HepG2 (cell line): ENCODE measurements around the gene MACROD2. TPM values are rescaled to one million over a fixed set of nuclear protein-coding genes. Genes with fewer than 3 reads are reported as not detected.

ENCODE experiments used
- ATAC-seq: fragments of 200-7000 bp; cut with Tn5 transposase; 3 replicates; pipeline ENCODE4 v1.9.1; 2020; ENCODE audit warnings: mild to moderate bottlenecking, moderate library complexity
- BruUV-seq: library from RNA; stranded (reverse); fragments of 400-500 nt; replicated peaks from 2 replicates; lab custom pipeline; 2021; lab: Mats Ljungman, UMichigan
- CTCF ChIA-PET: fragments of 300-600 bp; formaldehyde crosslinking; extraction: SDS; loops from one replicate; lab custom pipeline; 2021; ENCODE audit warnings: low total read pairs, inconsistent platforms, low intra/inter-chr PET ratio; lab: Yijun Ruan, JAX
- POLR2A ChIA-PET: fragments of 350-600 bp; sonication (Branson Sonifier 250); formaldehyde crosslinking; loops from one replicate; lab custom pipeline; 2020; ENCODE audit warnings: antibody characterized with exemption, inconsistent platforms; lab: Yijun Ruan, JAX
- DNase-seq: peaks from one replicate; pipeline ENCODE4 v3.0.0-alpha.2; 2015; ENCODE audit warnings: low spot score
- FAIRE-seq: peaks from 3 replicates; lab custom pipeline; 2011; peaks lifted over from hg19 to GRCh38; lab: Jason Lieb, UNC
- H2AFZ ChIP-seq: one replicate; pipeline ENCODE4 v1.6.1; 2011; ENCODE audit warnings: low read length, inconsistent platforms
- H3K27ac ChIP-seq: fragments of 300-600 bp; 3 replicates; pipeline ENCODE4 v1.8.0; 2011; ENCODE audit warnings: mixed run types, mild to moderate bottlenecking, mixed read lengths, low read length, inconsistent platforms; ENCODE audit not compliant: insufficient read depth; ENCODE audit errors: extremely low read length
- H3K27me3 ChIP-seq, 2 experiments: fragments of 200-600 bp in 1 of 2; 2 replicates in 1 of 2; 3 replicates in 1 of 2; pipeline versions ENCODE4 v1.6.0 to v1.8.0; 2011; ENCODE audit warnings: low read length in 2 of 2, mild to moderate bottlenecking in 2 of 2, moderate library complexity in 2 of 2, inconsistent platforms in 1 of 2; ENCODE audit not compliant: insufficient read depth in 2 of 2, control insufficient read depth in 1 of 2
- H3K36me3 ChIP-seq, 2 experiments: fragments of 200-600 bp in 1 of 2; replicated peaks in 1 of 2; 2 replicates in 1 of 2; 3 replicates in 1 of 2; pipeline versions ENCODE4 v1.5.1 to v1.8.0; 2011; ENCODE audit warnings: low read length in 2 of 2, inconsistent platforms in 1 of 2; ENCODE audit not compliant: insufficient read depth in 2 of 2, control insufficient read depth in 1 of 2
- H3K4me1 ChIP-seq: 2 replicates; pipeline ENCODE4 v1.5.1; 2012; ENCODE audit warnings: low read length, inconsistent platforms; ENCODE audit not compliant: insufficient read depth
- H3K4me2 ChIP-seq: 2 replicates; pipeline ENCODE4 v1.6.0; 2011; ENCODE audit warnings: low read depth, low read length, inconsistent platforms
- H3K4me3 ChIP-seq, 3 experiments: fragments of 200-600 bp in 1 of 3; sonication (generic), shearing (Covaris generic) in 1 of 3; replicated peaks in 1 of 3; 2 replicates each; pipeline ENCODE4 v1.5.1; 2011 to 2016; ENCODE audit warnings: low read length in 3 of 3, inconsistent platforms in 2 of 3, low read depth in 2 of 3, mild to moderate bottlenecking in 2 of 3, control low read depth in 1 of 3, mixed read lengths in 1 of 3; ENCODE audit not compliant: insufficient read depth in 1 of 3
- H3K79me2 ChIP-seq: one replicate; pipeline ENCODE4 v1.6.1; 2011; ENCODE audit warnings: low read length, inconsistent platforms; ENCODE audit not compliant: insufficient read depth
- H3K9ac ChIP-seq: 2 replicates; pipeline ENCODE4 v1.6.0; 2011; ENCODE audit warnings: mild to moderate bottlenecking, low read depth, low read length, inconsistent platforms; ENCODE audit not compliant: insufficient read depth
- H3K9me3 ChIP-seq: 2 replicates; pipeline ENCODE4 v1.5.1; 2012; ENCODE audit warnings: mild to moderate bottlenecking, low read length
- H4K20me1 ChIP-seq: 2 replicates; pipeline ENCODE4 v1.6.0; 2011; ENCODE audit warnings: inconsistent platforms, mild to moderate bottlenecking, low read length, moderate library complexity; ENCODE audit not compliant: insufficient read depth
- ADNP ChIP-seq: sonication (generic); formaldehyde crosslinking; IDR thresholded peaks from 2 replicates; pipeline ENCODE4 v1.4.0; 2020; ENCODE audit warnings: missing genetic modification reagents
- CBX1 ChIP-seq: IDR thresholded peaks from one replicate; pipeline ENCODE4 v1.6.1; 2016; ENCODE audit warnings: antibody characterized with exemption, low read depth
- CREBL2 ChIP-seq: sonication (generic); formaldehyde crosslinking; IDR thresholded peaks from 2 replicates; pipeline ENCODE4 v1.8.1; 2023; ENCODE audit warnings: missing genetic modification reagents, mild to moderate bottlenecking, borderline replicate concordance
- DMAP1 ChIP-seq: IDR thresholded peaks from 2 replicates; pipeline ENCODE4 v1.6.1; 2016
- ELF1 ChIP-seq: sonication (generic); formaldehyde crosslinking; IDR thresholded peaks from 2 replicates; pipeline ENCODE4 v1.4.0; 2020; ENCODE audit warnings: missing genetic modification reagents
- FOXM1 ChIP-seq: sonication (generic); formaldehyde crosslinking; IDR thresholded peaks from 2 replicates; pipeline ENCODE4 v1.5.0; 2020; ENCODE audit warnings: missing genetic modification reagents
- HMG20B ChIP-seq: conservative IDR thresholded peaks from 2 replicates; pipeline ENCODE4 v1.6.1; 2016; ENCODE audit warnings: missing genetic modification reagents, missing compliant biosample characterization
- HNF4A ChIP-seq: sonication (generic); formaldehyde crosslinking; IDR thresholded peaks from 2 replicates; pipeline ENCODE4 v1.4.0; 2020; ENCODE audit warnings: missing genetic modification reagents
- MED1 ChIP-seq: sonication (generic); formaldehyde crosslinking; IDR thresholded peaks from 2 replicates; pipeline ENCODE4 v1.4.0; 2020; ENCODE audit warnings: missing genetic modification reagents
- NRL ChIP-seq: sonication (generic); formaldehyde crosslinking; IDR thresholded peaks from 2 replicates; pipeline ENCODE4 v1.5.0; 2020; ENCODE audit warnings: missing genetic modification reagents, mild to moderate bottlenecking, moderate library complexity, borderline replicate concordance
- SMAD3 ChIP-seq: sonication (generic); formaldehyde crosslinking; IDR thresholded peaks from 2 replicates; pipeline ENCODE4 v1.4.0; 2020; ENCODE audit warnings: missing genetic modification reagents
- TCF7 ChIP-seq: sonication (generic); IDR thresholded peaks from 2 replicates; pipeline ENCODE4 v1.6.1; 2016; ENCODE audit warnings: antibody characterized with exemption, low read depth
- ZNF224 ChIP-seq: sonication (generic); formaldehyde crosslinking; IDR thresholded peaks from 2 replicates; pipeline ENCODE4 v1.5.0; 2020; ENCODE audit warnings: mild to moderate bottlenecking, missing genetic modification reagents
- ZNF7 ChIP-seq: IDR thresholded peaks from 2 replicates; pipeline ENCODE4 v1.6.1; 2016; ENCODE audit warnings: missing biosample characterization, missing genetic modification reagents
- WGBS: methylation state at CpG from one replicate; pipeline ENCODE4 v1.1.6; 2017; ENCODE audit warnings: low lambda C conversion rate; 5-methylcytosine and 5-hydroxymethylcytosine counted together
- in situ Hi-C: cut with HindIII; loops from 2 replicates; pipeline ENCODE4 v1.10.0; 2017; ENCODE audit warnings: low pct_unique_long_range_greater_than_20kb; ENCODE audit not compliant: extremely low pct_ligation_motif_present
- intact Hi-C: fragments of 100-400 bp; cut with micrococcal nuclease; formaldehyde crosslinking; loops from one replicate; pipeline ENCODE4 v1.10.0; 2022; ENCODE audit not compliant: unreplicated experiment
- polyA plus RNA-seq, 8 experiments: library from polyadenylated mRNA; depleted of rRNA in 3 of 8; stranded (reverse) in 7 of 8; unstranded in 1 of 8; fragments of >200 nt; fragmentation: Illumina TruSeq in 4 of 8; extraction: Trizol in 4 of 8; gene quantifications; 2 replicates each; pipeline versions ENCODE4 v1.2.1 to v1.2.3, GENCODE V29; 2011 to 2016; ENCODE audit warnings: low read depth in 4 of 8, missing spikeins in 1 of 8, mixed read lengths in 1 of 8; ENCODE audit not compliant: insufficient read depth in 1 of 8
- total RNA-seq, 5 experiments: library from RNA; depleted of rRNA; stranded (reverse); fragments of >200 nt; fragmentation: Illumina TruSeq; extraction: Trizol; gene quantifications; 2 replicates each; pipeline ENCODE4 v1.2.3, GENCODE V29; 2016; ENCODE audit warnings: low read depth in 1 of 5
- TF ChIP-seq, protein P1 (sequence below): sonication (generic); formaldehyde crosslinking; IDR thresholded peaks from 2 replicates; pipeline ENCODE4 v1.8.0; 2022; ENCODE audit warnings: mild to moderate bottlenecking, missing genetic modification reagents, borderline replicate concordance
- TF ChIP-seq, protein P2 (sequence below): IDR thresholded peaks from 2 replicates; pipeline ENCODE4 v1.6.1; 2016; ENCODE audit warnings: missing genetic modification reagents, missing compliant biosample characterization

Gene MACROD2
- total and polyA plus RNA-seq, 2 of the 13 experiments (the other 11 are each of a cell fraction or from before 2014, with no cell fraction given), result 0.13 to 0.51 TPM

DNA sequence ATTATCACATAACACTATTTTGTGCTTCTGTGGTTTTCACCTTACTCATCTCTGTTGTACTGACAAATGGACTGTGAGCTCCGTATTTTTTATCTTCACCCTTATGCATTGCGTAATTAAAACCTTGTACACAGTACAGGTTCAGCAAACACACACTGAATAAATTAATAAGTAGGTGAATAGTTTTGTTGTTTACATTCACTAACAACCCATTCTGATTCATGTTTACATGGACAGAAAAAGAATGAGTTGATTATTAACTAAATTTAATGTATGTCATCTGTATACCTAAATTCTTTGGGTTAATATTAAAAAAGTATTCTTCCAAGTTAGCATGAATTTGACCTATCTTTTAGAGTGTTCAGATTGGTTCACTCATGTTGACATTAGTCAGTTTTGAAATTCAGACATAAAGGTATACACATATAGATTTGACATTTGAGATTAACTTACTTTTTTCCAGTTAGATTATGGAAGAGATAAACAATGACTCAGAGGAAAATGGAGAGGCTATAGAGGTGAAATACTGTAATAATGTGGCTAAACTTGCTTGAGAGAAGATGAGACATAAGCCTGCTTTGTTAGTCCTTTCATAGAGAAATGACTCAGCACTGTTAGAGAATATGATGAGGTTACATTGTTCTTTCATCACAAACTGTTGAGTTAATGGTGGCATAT, 883.8 kb downstream of the MACROD2 start (continued):
- TF ChIP-seq, protein P1, sequence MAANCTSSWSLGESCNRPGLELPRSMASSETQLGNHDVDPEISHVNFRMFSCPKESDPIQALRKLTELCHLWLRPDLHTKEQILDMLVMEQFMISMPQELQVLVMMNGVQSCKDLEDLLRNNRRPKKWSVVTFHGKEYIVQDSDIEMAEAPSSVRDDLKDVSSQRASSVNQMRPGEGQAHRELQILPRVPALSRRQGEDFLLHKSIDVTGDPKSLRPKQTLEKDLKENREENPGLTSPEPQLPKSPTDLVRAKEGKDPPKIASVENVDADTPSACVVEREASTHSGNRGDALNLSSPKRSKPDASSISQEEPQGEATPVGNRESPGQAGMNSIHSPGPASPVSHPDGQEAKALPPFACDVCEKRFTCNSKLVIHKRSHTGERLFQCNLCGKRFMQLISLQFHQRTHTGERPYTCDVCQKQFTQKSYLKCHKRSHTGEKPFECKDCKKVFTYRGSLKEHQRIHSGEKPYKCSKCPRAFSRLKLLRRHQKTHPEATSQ (CRISPR knock-in tag), result no peak
- TF ChIP-seq CREBL2 (CRISPR knock-in tag), result no peak
- peak; percentile 28; the same call in 1 of the 2 replicates for TF ChIP-seq TCF7
- no peak for TF ChIP-seq SMAD3 (CRISPR knock-in tag)
- TF ChIP-seq ZNF224, result no peak
- no peak for TF ChIP-seq HMG20B (CRISPR knock-in tag)
- no peak for TF ChIP-seq ADNP (CRISPR knock-in tag)
- TF ChIP-seq HNF4A (CRISPR knock-in tag), result peak; percentile 57
- no peak for TF ChIP-seq FOXM1 (CRISPR knock-in tag)
- TF ChIP-seq, protein P2, sequence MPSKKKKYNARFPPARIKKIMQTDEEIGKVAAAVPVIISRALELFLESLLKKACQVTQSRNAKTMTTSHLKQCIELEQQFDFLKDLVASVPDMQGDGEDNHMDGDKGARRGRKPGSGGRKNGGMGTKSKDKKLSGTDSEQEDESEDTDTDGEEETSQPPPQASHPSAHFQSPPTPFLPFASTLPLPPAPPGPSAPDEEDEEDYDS, result no peak
- no peak for TF ChIP-seq NRL (CRISPR knock-in tag)
- peak; percentile 59 for TF ChIP-seq MED1 (CRISPR knock-in tag)
- TF ChIP-seq, all 625 proteins: peak for 61

GRCh38 chr20:14879839-14880238, 884.5 kb downstream of the MACROD2 start:
- no peak overlapping the region for H3K4me2 ChIP-seq
- 88% methylated on average over 5 of the region's 5 CpGs for WGBS
- no peaks in the 10 kb centered on the region for H4K20me1 ChIP-seq
- CTCF ChIA-PET, result no interaction called here
- intact Hi-C loops, result loop anchor here (1.0 to 5.0 kb wide), 4 partner anchors 99 to 543 kb away; partner anchors contain the start of gene FLRT3
- H3K27me3 ChIP-seq, result no peaks in the 10 kb centered on the region
- no TSS peak for BruUV-seq
- H3K4me3 ChIP-seq, result no peak overlapping the region
- no peak for DNase-seq
- FAIRE-seq, result no peak
- H3K36me3 ChIP-seq, result no peaks in the 10 kb centered on the region
- no peak overlapping the region for H3K9ac ChIP-seq
- H3K79me2 ChIP-seq, result no peaks in the 10 kb centered on the region
- peak overlapping the region; percentile 15 for H2AFZ ChIP-seq
- in situ Hi-C loops, result no loop called here
- POLR2A ChIA-PET, result no interaction called here
- peaks cover 18% of the 10 kb centered on the region for H3K4me1 ChIP-seq
- H3K27ac ChIP-seq, result peak overlapping the region; percentile 1
- ATAC-seq, result no peak
- no peaks in the 10 kb centered on the region for H3K9me3 ChIP-seq
- no peak for TF ChIP-seq CBX1
- 0 out of 2 replicates have a peak, but pooled peaks have one; percentile 12 for TF ChIP-seq DMAP1
- TF ChIP-seq ZNF7 (CRISPR knock-in tag), result peak; percentile 7; the same call in 1 of the 2 replicates
- peak; percentile 10; the same call in 1 of the 2 replicates for TF ChIP-seq ELF1 (CRISPR knock-in tag)
- TF ChIP-seq, all 625 proteins: peak for 3
